G401 (cell line): ENCODE data around the gene DPP4. TPM values are rescaled to one million over a fixed set of nuclear protein-coding genes. Genes with fewer than 3 reads are reported as not detected.

Experiments used
- total RNA-seq: library from RNA; depleted of rRNA; stranded (reverse); fragments of >200 nt; shearing (Covaris generic); gene quantifications from 2 replicates; pipeline ENCODE4 v1.2.3, GENCODE V29; 2014; rRNA removed

The DPP4 gene
- total RNA-seq, 1 experiment from 2014 or later: not detected

Other genes with a start within 250 kb of the DPP4 start
- not detected in 2 replicates for gene GCG, start 78.0 kb upstream of the DPP4 start, total RNA-seq
- gene FAP, start 169.2 kb upstream of the DPP4 start, total RNA-seq: not detected in 2 replicates
- gene IFIH1, start 244.5 kb upstream of the DPP4 start, total RNA-seq: not detected in 2 replicates